ENCODE data around the gene ISM2. TPM values are rescaled to one million over a fixed set of nuclear protein-coding genes. Genes with fewer than 3 reads are reported as not detected.

Gene ISM2
- total and polyA plus RNA-seq, 12 donors = 0.08 to 0.22 (median 0.14) TPM; not detected in 8

DNA sequence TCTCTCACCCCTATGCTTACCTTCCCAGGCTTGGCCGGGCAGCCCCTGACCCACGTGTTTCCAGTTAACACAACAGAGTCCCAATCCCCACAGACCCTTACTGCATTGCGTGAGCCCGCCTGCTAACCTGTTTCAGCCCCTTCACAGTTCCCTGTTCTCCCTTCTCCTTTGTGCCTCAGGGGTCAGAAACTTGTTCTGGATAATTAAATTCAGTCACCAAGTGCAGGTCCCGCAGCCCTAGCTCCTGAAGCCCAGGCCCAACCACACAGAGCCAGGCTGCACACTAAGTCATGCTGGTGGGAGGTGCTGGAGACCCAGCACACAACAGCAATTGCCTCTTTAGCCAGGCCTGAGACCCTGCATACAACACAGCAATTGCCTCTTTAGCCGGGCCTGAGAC lies 9.6 kb downstream of the ISM2 start:
- WGBS, 4 donors = 84 to 95% (median 88%) methylated on average over 6 of the region's 6 CpGs
- DNase-seq = no peak
- H3K4me1 ChIP-seq (replicated peaks in 1 of 2) = no peaks in the 10 kb centered on the region
- H3K4me3 ChIP-seq = no peak overlapping the region
- no peaks in the 10 kb centered on the region for H3K27me3 ChIP-seq
- no peak overlapping the region for H3K27ac ChIP-seq
- intact Hi-C loops (cut with DNase I) = no loop called here
- H3K36me3 ChIP-seq (replicated peaks in 1 of 2) = no peaks in the 10 kb centered on the region
- TF ChIP-seq, protein P1, sequence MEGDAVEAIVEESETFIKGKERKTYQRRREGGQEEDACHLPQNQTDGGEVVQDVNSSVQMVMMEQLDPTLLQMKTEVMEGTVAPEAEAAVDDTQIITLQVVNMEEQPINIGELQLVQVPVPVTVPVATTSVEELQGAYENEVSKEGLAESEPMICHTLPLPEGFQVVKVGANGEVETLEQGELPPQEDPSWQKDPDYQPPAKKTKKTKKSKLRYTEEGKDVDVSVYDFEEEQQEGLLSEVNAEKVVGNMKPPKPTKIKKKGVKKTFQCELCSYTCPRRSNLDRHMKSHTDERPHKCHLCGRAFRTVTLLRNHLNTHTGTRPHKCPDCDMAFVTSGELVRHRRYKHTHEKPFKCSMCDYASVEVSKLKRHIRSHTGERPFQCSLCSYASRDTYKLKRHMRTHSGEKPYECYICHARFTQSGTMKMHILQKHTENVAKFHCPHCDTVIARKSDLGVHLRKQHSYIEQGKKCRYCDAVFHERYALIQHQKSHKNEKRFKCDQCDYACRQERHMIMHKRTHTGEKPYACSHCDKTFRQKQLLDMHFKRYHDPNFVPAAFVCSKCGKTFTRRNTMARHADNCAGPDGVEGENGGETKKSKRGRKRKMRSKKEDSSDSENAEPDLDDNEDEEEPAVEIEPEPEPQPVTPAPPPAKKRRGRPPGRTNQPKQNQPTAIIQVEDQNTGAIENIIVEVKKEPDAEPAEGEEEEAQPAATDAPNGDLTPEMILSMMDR (IDR thresholded peaks at IDR 0.05) = no peak
- no peak for TF ChIP-seq POLR2A (IDR thresholded peaks at IDR 0.05)
- no peaks in the 10 kb centered on the region for H3K9me3 ChIP-seq (replicated peaks in 1 of 3)

DNA sequence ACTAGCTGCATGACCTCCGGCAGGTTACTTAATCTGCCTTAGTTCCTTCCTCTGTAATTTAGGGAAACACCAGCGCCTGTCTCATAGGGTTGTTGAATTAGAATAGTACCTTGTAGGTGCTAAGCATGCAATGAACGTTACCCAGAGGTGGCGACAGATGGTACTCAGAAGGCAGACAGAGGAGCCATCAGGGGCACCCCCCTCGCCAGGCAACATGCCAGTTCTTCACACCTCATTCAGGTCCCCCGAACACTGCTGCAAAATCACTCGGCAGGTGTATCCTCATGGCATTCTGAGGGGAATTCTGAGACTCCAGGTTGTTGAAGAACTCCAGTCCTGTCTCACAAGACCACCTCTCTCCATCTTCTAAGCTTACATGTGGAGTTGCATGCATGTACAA lies 10.1 kb downstream of the ISM2 start:
- TF ChIP-seq, protein P1 (IDR thresholded peaks at IDR 0.05) = no peak
- no peak for TF ChIP-seq POLR2A (IDR thresholded peaks at IDR 0.05)
- 81 to 86% (median 85%) methylated on average over 6 to 7 of the region's 7 CpGs for WGBS, 4 donors
- H3K4me3 ChIP-seq = no peak overlapping the region
- no peak for DNase-seq
- no peaks in the 10 kb centered on the region for H3K27me3 ChIP-seq
- H3K4me1 ChIP-seq (replicated peaks in 1 of 2) = no peaks in the 10 kb centered on the region
- intact Hi-C loops (cut with DNase I) = no loop called here
- H3K36me3 ChIP-seq (replicated peaks in 1 of 2) = no peaks in the 10 kb centered on the region
- H3K27ac ChIP-seq = no peak overlapping the region
- H3K9me3 ChIP-seq (replicated peaks in 1 of 3) = no peaks in the 10 kb centered on the region

DNA sequence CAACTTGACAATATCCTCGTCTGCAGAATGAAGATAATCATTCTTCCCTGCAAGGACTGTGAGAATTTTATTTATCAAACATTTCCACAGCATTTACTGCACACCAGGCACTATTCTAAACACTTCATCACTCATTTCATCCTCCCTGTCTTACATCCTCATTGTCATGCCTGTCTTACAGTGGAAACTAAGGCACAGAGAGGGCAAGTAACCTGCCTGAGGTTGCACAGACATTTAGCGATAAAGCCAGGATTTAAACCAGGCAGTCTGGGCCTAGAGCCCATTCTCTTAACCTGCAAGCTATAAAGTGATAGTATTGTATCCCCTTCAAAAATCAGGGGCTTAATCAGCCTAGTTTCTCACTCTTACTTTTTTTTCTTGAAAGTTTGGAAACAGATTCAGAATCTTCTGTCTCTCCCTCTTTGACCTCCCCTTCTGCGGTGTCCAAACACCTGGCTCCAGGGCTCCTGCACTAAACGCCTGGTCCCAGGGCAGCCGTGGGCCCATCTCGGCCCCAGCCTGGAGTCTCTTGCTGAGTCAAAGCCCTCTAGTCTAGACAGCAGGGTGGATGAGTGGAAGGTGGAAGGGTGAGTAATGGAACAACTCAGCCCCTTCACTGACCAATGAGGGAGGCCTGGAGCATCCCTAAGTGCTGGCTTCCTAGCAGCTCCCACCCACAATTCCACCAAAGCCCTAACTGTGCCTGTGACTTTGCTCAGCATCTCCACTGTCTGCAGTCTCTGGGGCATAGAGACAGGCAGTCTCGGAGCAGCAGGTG lies 12.5 kb downstream of the ISM2 start:
- Histone ChIP-seq H3K27ac (no peak overlapping the region), H3K36me3 (replicated peaks in 1 of 2) (no peaks in the 10 kb centered on the region), H3K4me3 (no peak overlapping the region), H3K9me3 (replicated peaks in 1 of 3) (no peaks in the 10 kb centered on the region), H3K27me3 (no peaks in the 10 kb centered on the region), H3K4me1 (replicated peaks in 1 of 2) (no peaks in the 10 kb centered on the region)
- 91 to 95% (median 91%) methylated on average over 7 of the region's 7 CpGs for WGBS, 4 donors
- TF ChIP-seq POLR2A (IDR thresholded peaks at IDR 0.05) = no peak
- TF ChIP-seq, protein P1 (IDR thresholded peaks at IDR 0.05) = no peak
- intact Hi-C loops (cut with DNase I) = no loop called here
- no peak for DNase-seq

DNA sequence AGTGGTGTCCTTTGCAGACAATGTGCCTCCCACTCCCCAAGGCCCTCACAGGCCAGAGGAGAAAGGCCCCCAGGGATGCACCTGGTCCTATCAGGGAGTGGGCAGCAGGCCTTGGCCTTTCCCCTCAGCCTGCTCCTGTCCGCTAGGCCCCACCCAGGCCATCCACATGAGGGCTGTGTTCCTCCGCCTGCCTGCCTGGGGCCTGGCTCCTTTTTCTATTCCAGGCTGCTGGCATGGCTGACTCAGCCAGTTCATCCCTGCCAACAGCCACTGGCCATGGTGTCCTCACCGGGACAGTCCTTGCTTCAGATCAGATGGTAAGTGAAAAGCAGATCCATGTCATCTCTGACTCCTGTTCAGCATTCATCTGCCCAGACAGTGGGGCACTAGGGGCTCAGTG lies 13.4 kb downstream of the ISM2 start:
- Histone ChIP-seq H3K27me3 (no peaks in the 10 kb centered on the region), H3K9me3 (replicated peaks in 1 of 3) (no peaks in the 10 kb centered on the region), H3K27ac (no peak overlapping the region), H3K4me1 (replicated peaks in 1 of 2) (no peaks in the 10 kb centered on the region), H3K36me3 (replicated peaks in 1 of 2) (no peaks in the 10 kb centered on the region), H3K4me3 (no peak overlapping the region)
- DNase-seq = peak; percentile 53 to 79 (median 74)
- intact Hi-C loops (cut with DNase I) = no loop called here
- 36 to 65% (median 47%) methylated on average over 2 to 3 of the region's 3 CpGs for WGBS, 4 donors
- TF ChIP-seq, protein P1 (IDR thresholded peaks at IDR 0.05) = no peak
- no peak for TF ChIP-seq POLR2A (IDR thresholded peaks at IDR 0.05)
